ENCODE data around the gene CENPX. TPM values are rescaled to one million over a fixed set of nuclear protein-coding genes. Genes with fewer than 3 reads are reported as not detected.

CENPX gene
- total RNA-seq, 4 donors from 2014 or later, result 52.1 to 144 (median 106) TPM

GRCh38 chr17:82064433-82065192, 41.9 kb upstream of the CENPX start:
- Histone ChIP-seq H3K9me3 (no peaks in the 10 kb centered on the region), H3K4me1 (peaks cover 20 to 38% (median 24%) of the 10 kb centered on the region in 3 donors), H3K27me3 (no peaks in the 10 kb centered on the region), H3K36me3 (peaks cover 32 to 46% (median 33%) of the 10 kb centered on the region in 3 donors), H3K27ac (peak overlapping the region; percentile 84 to 93 (median 90)), H3K4me3 (peak overlapping the region; percentile 63 to 98 (median 96))
- DNase-seq, result no peak
- WGBS, 2 donors, result 40 to 46% methylated on average over 1 to 19 of the region's 36 CpGs
- no peak for TF ChIP-seq POLR2A (IDR thresholded peaks at IDR 0.05)
- TF ChIP-seq CTCF (IDR thresholded peaks at IDR 0.05), result no peak
- intact Hi-C loops (cut with DNase I), result no loop called here

GRCh38 chr17:82063424-82064415, 41.0 kb upstream of the CENPX start:
- H3K9me3 ChIP-seq, result no peaks in the 10 kb centered on the region
- no peak for DNase-seq
- peaks cover 36 to 55% (median 37%) of the 10 kb centered on the region in 3 donors for H3K36me3 ChIP-seq
- H3K4me3 ChIP-seq, result peak overlapping the region; percentile 63 to 98 (median 96)
- peak overlapping the region; percentile 28 to 90 (median 86) for H3K27ac ChIP-seq
- 58 to 85% methylated on average over 5 to 10 of the region's 20 CpGs for WGBS, 2 donors
- H3K27me3 ChIP-seq, result no peaks in the 10 kb centered on the region
- TF ChIP-seq CTCF (IDR thresholded peaks at IDR 0.05), result no peak
- TF ChIP-seq POLR2A (IDR thresholded peaks at IDR 0.05), result no peak
- intact Hi-C loops (cut with DNase I), result no loop called here
- H3K4me1 ChIP-seq, result peaks cover 20 to 38% (median 24%) of the 10 kb centered on the region in 3 donors

GRCh38 chr17:82062984-82063368, 40.3 kb upstream of the CENPX start:
- 100% methylated on average over 3 of the region's 9 CpGs; no CpG with 5 or more reads in 1 of the 2 donors for WGBS, 2 donors
- no peak for DNase-seq
- no peak overlapping the region for H3K27ac ChIP-seq
- no peak overlapping the region for H3K4me3 ChIP-seq
- H3K9me3 ChIP-seq, result no peaks in the 10 kb centered on the region
- no peaks in the 10 kb centered on the region for H3K27me3 ChIP-seq
- TF ChIP-seq CTCF (IDR thresholded peaks at IDR 0.05), result no peak
- TF ChIP-seq POLR2A (IDR thresholded peaks at IDR 0.05), result no peak
- peaks cover 20 to 38% (median 24%) of the 10 kb centered on the region in 3 donors for H3K4me1 ChIP-seq
- peaks cover 39 to 62% (median 43%) of the 10 kb centered on the region in 3 donors for H3K36me3 ChIP-seq
- intact Hi-C loops (cut with DNase I), result no loop called here

- H3K4me3 ChIP-seq, result no peak overlapping the region
- H3K36me3 ChIP-seq, result peaks cover 46 to 69% (median 47%) of the 10 kb centered on the region in 3 donors
- 83 to 100% methylated on average over 2 to 12 of the region's 24 CpGs for WGBS, 2 donors
- no peaks in the 10 kb centered on the region for H3K27me3 ChIP-seq
- no peak for TF ChIP-seq CTCF (IDR thresholded peaks at IDR 0.05)
- no peak for TF ChIP-seq POLR2A (IDR thresholded peaks at IDR 0.05)
- no peaks in the 10 kb centered on the region for H3K9me3 ChIP-seq
- H3K27ac ChIP-seq, result no peak overlapping the region
- no peak for DNase-seq
- intact Hi-C loops (cut with DNase I), result no loop called here
- H3K4me1 ChIP-seq, result peaks cover 20 to 38% (median 24%) of the 10 kb centered on the region in 3 donors
These were observed 39.7 kb upstream of the CENPX start for GRCh38 chr17:82062076-82062983.

Measured in esophagus squamous epithelium (tissue), 5 donors.